ENCODE data around the gene PLEKHG3. TPM values are rescaled to one million over a fixed set of nuclear protein-coding genes. Genes with fewer than 3 reads are reported as not detected.

The PLEKHG3 gene
- total and polyA plus RNA-seq, 8 donors = 33.3 to 60.7 (median 39.7) TPM

GRCh38 chr14:64701660-64702059, 2.6 kb upstream of the PLEKHG3 start:
- Histone ChIP-seq H3K4me3 (no peak overlapping the region), H3K27ac (no peak overlapping the region), H3K9me3 (no peaks in the 10 kb centered on the region), H3K4me1 (peaks cover 10 to 21% (median 20%) of the 10 kb centered on the region in 3 donors), H3K36me3 (no peaks in the 10 kb centered on the region), H3K27me3 (no peaks in the 10 kb centered on the region)
- DNase-seq (no peak), FAIRE-seq (no peak), ATAC-seq (no peak)
- 88 to 93% methylated on average over 1 of the region's 1 CpG for WGBS, 2 donors
- intact Hi-C loops (cut with DNase I) = no loop called here
- TF ChIP-seq, protein P1, sequence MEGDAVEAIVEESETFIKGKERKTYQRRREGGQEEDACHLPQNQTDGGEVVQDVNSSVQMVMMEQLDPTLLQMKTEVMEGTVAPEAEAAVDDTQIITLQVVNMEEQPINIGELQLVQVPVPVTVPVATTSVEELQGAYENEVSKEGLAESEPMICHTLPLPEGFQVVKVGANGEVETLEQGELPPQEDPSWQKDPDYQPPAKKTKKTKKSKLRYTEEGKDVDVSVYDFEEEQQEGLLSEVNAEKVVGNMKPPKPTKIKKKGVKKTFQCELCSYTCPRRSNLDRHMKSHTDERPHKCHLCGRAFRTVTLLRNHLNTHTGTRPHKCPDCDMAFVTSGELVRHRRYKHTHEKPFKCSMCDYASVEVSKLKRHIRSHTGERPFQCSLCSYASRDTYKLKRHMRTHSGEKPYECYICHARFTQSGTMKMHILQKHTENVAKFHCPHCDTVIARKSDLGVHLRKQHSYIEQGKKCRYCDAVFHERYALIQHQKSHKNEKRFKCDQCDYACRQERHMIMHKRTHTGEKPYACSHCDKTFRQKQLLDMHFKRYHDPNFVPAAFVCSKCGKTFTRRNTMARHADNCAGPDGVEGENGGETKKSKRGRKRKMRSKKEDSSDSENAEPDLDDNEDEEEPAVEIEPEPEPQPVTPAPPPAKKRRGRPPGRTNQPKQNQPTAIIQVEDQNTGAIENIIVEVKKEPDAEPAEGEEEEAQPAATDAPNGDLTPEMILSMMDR (IDR thresholded peaks at IDR 0.05) = no peak

DNA sequence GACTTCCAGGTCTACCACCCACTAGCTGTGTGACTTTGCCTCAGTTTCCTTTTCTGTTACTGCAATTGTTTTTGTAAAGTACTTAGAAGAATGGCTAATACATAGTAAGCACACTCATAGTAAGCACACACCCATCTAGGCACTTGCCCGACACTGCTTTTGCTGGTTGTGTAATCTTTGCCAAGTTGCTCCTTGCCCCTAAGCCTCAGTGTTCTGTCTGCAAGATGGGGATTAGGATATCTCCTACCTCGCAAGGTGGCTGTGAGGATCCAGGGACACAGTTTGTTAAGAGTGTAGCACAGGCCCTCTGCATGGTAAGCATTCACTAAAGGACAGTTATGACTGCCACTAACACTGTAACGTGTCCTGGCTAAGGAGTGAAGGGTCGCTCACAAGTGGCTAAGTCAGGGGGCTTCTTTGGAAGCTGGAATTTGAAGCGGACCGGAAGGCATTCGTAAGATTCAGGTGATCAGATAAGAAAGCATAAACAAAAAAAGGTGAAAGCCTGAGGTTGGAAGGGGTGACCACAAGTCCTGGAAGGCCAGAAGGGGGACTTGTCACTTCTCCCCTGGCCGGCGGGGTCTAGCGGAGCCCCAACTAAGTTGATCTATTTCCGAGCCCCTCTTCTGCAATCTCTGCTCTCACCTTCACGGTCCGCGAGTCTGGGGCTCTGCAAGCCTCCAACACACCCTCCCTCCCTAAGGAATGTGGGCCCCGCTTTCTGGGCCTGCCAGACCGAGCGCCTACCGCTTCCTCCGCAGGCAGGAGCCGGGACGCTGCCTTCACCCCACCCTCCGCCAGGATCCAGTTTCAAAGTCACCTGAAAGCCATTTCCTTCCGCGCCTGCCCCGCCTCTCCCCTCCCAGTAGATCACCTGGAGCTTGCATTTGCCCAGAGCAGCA, 1.5 kb upstream of the PLEKHG3 start:
- no peaks in the 10 kb centered on the region for H3K9me3 ChIP-seq
- DNase-seq = peak; percentile 72 to 87 (median 80)
- peak; percentile 49 to 66 (median 57) for ATAC-seq
- TF ChIP-seq, protein P1 (IDR thresholded peaks at IDR 0.05) = no peak
- H3K4me3 ChIP-seq = peak overlapping the region in 2 of 4 donors; percentile 69 to 87
- H3K36me3 ChIP-seq = no peaks in the 10 kb centered on the region
- no peaks in the 10 kb centered on the region for H3K27me3 ChIP-seq
- intact Hi-C loops (cut with DNase I) = no loop called here
- H3K4me1 ChIP-seq = peaks cover 21 to 31% (median 31%) of the 10 kb centered on the region in 3 donors
- no peak for FAIRE-seq
- H3K27ac ChIP-seq = peak overlapping the region; percentile 83 to 94 (median 88)
- WGBS, 2 donors = 26 to 35% methylated on average over 24 to 25 of the region's 25 CpGs

DNA sequence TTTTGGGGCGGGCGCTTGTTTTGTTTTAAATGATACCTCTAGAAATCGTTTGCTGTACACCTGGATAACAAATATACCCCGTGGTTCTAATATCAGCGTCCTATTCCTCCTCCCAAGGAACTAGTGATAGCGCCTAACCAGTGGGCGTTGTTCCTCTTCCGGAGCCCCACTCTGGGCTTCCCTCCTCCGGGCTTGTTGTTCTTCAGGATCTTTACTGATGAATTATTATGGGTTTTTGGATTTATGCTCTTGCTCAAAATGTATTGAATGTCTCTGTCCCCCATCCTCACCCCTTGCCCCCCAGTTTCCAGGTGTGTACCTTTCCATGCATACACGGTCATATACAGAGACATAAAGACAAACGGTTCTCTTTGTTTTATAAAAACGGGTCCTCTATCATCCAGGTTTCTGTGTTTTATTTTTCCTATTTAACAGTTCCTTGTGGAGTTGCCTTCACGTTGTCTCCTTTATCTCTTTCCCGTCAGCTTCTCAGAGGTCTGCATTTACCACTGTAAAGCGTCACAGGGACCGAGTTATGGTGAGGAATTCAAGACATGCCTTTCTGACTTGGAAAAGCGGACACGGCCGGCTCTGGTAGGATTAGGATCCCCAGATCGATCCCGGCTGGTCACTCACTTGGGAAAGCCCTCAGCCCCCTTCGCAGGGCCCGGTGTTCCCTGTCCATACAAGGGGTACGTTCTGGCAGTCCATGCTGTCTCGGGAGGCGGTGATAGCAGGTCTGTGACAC, 655 bp upstream of the PLEKHG3 start:
- WGBS, 2 donors = 4 to 5% methylated on average over 26 of the region's 26 CpGs
- Histone ChIP-seq H3K27me3 (no peaks in the 10 kb centered on the region), H3K4me3 (peak overlapping the region; percentile 69 to 99 (median 83)), H3K9me3 (no peaks in the 10 kb centered on the region), H3K4me1 (peaks cover 24 to 32% (median 30%) of the 10 kb centered on the region in 3 donors), H3K36me3 (no peaks in the 10 kb centered on the region), H3K27ac (peak overlapping the region; percentile 83 to 94 (median 88))
- DNase-seq = no peak
- TF ChIP-seq, protein P1 (IDR thresholded peaks at IDR 0.05) = no peak
- intact Hi-C loops (cut with DNase I) = no loop called here
- no peak for FAIRE-seq
- ATAC-seq = peak in 1 of 4 donors; percentile 0

DNA sequence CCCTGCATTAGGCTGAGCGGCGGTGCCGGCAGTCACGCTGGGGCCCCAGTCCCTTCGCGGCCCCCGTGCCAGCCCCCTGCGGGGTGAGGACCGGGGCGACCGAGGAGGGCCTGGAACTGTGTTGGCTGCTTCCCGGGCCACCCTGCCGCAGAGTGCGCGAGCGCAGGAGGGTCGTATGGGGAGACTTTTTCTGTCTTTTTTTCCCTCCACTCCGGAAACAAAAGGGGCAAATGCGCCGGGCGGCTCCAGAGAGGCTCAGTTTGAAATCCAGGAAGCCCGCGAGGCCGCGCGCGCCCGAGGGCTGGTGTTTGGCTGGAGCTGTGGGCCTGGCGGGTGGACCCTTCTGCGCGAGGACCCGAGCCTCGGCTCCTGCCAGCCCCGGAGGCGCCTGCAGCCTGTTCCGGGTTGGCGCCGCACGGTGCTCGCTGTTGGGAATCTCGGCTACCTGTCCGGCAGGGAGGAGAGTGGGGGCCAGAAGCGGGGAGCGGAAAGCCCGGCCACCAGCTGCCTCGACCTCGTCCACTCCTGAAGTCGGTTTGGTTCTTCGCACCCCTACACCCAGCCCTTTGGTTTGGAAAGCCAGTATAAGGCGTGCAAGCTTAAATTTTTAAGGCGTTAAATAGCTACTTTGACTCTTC, 638 bp downstream of the PLEKHG3 start:
- H3K27me3 ChIP-seq = no peaks in the 10 kb centered on the region
- H3K9me3 ChIP-seq = no peaks in the 10 kb centered on the region
- WGBS, 2 donors = 0 to 1% methylated on average over 43 to 51 of the region's 51 CpGs
- peak overlapping the region; percentile 69 to 99 (median 83) for H3K4me3 ChIP-seq
- ATAC-seq (peak; percentile 33 to 59 (median 49)), DNase-seq (peak in 5 of 6 donors; percentile 46 to 80 (median 60)), FAIRE-seq (no peak)
- no peaks in the 10 kb centered on the region for H3K36me3 ChIP-seq
- intact Hi-C loops (cut with DNase I) = no loop called here
- TF ChIP-seq, protein P1 (IDR thresholded peaks at IDR 0.05) = no peak
- H3K4me1 ChIP-seq = peaks cover 22 to 32% (median 30%) of the 10 kb centered on the region in 3 donors
- peak overlapping the region; percentile 83 to 94 (median 88) for H3K27ac ChIP-seq

Data from pancreas (tissue), 10 donors.